Measurements from ENCODE around the gene PRPF39.

DNA sequence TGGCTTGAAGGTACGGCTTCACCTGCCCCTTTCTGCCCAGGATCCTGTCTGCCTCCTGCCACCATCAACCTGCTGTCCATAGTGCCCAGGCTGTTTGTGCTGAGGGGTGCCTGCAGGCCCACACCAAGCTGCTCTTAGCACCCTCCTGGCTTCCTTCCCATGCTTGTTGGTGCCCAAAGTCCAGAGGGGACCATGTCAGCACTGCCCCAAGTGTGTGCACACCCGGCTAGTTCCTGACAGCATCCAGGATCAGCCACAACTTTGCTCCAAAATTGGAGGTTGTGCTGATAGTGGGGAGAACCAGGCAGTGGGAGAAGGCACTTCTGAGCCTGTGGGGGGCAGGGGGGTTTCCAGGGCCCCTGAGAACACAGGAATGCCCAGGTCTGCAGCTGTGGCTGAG, 44.5 kb upstream of the PRPF39 start:
- TF ChIP-seq, protein P1, sequence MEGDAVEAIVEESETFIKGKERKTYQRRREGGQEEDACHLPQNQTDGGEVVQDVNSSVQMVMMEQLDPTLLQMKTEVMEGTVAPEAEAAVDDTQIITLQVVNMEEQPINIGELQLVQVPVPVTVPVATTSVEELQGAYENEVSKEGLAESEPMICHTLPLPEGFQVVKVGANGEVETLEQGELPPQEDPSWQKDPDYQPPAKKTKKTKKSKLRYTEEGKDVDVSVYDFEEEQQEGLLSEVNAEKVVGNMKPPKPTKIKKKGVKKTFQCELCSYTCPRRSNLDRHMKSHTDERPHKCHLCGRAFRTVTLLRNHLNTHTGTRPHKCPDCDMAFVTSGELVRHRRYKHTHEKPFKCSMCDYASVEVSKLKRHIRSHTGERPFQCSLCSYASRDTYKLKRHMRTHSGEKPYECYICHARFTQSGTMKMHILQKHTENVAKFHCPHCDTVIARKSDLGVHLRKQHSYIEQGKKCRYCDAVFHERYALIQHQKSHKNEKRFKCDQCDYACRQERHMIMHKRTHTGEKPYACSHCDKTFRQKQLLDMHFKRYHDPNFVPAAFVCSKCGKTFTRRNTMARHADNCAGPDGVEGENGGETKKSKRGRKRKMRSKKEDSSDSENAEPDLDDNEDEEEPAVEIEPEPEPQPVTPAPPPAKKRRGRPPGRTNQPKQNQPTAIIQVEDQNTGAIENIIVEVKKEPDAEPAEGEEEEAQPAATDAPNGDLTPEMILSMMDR (IDR thresholded peaks at IDR 0.05), result no peak
- no peak for TF ChIP-seq POLR2A (IDR thresholded peaks at IDR 0.05)
- no peak for TF ChIP-seq POLR2AphosphoS5 (IDR thresholded peaks at IDR 0.05)
- no peak for TF ChIP-seq EP300 (IDR thresholded peaks at IDR 0.05)

Data from upper lobe of left lung (tissue), 4 donors.